HEK293 (cell line): ENCODE data around the gene SIK3.

ENCODE experiments used
- CTCF ChIA-PET: fragments of 350-600 bp; formaldehyde crosslinking; extraction: SDS; loops from one replicate; lab custom pipeline; 2021; ENCODE audit warnings: antibody characterized with exemption; lab: Yijun Ruan, JAX
- POLR2A ChIA-PET: fragments of 300-600 bp; formaldehyde crosslinking; extraction: SDS; loops from one replicate; lab custom pipeline; 2020; ENCODE audit warnings: antibody characterized with exemption, inconsistent platforms; lab: Yijun Ruan, JAX
- H3K27ac ChIP-seq: fragments of 200-500 bp; sonication (Bioruptor generic); 2 replicates; pipeline ENCODE4 v1.5.1; 2014; ENCODE audit warnings: low read depth, low read length, control low read depth, inconsistent platforms; ENCODE audit errors: extremely low read depth
- H3K36me3 ChIP-seq, 2 experiments: fragments of 200-500 bp in 1 of 2; sonication (Bioruptor generic) in 1 of 2; 1 replicate in 1 of 2; 2 replicates in 1 of 2; pipeline ENCODE4 v1.5.1; 2014 to 2017; ENCODE audit warnings: inconsistent platforms in 2 of 2, low read length in 2 of 2; ENCODE audit not compliant: control insufficient read depth in 2 of 2, insufficient read depth in 1 of 2
- H3K4me1 ChIP-seq: fragments of 200-500 bp; sonication (Bioruptor generic); 2 replicates; pipeline ENCODE4 v1.5.1; 2014; ENCODE audit warnings: mild to moderate bottlenecking, low read length, inconsistent platforms; ENCODE audit not compliant: control insufficient read depth, insufficient read depth
- H3K4me3 ChIP-seq: 2 replicates; pipeline ENCODE4 v1.5.1; 2011; ENCODE audit warnings: low read depth, mild to moderate bottlenecking, control low read depth, low read length, moderate library complexity
- H3K9me3 ChIP-seq: fragments of 200-500 bp; sonication (Bioruptor generic); 2 replicates; pipeline ENCODE4 v1.5.1; 2014; ENCODE audit warnings: low read depth, low read length, inconsistent platforms; ENCODE audit not compliant: control insufficient read depth, insufficient read depth
- ATF2 ChIP-seq: fragments of 450-650 bp; formaldehyde crosslinking; IDR thresholded peaks from 2 replicates; pipeline ENCODE4 v1.5.1; 2016; ENCODE audit warnings: missing biosample characterization, missing genetic modification characterization, low read depth
- ELK4 ChIP-seq: IDR thresholded peaks from 2 replicates; pipeline ENCODE4 v1.6.1; 2011; ENCODE audit warnings: mild to moderate bottlenecking, low read depth, low read length, borderline replicate concordance
- FEZF1 ChIP-seq: fragments of 450-650 bp; formaldehyde crosslinking; IDR thresholded peaks from 2 replicates; pipeline ENCODE4 v1.5.1; 2016; ENCODE audit warnings: missing biosample characterization, missing genetic modification characterization
- MZF1 ChIP-seq: fragments of 450-650 bp; formaldehyde crosslinking; IDR thresholded peaks from 2 replicates; pipeline ENCODE4 v1.5.1; 2017; ENCODE audit warnings: missing biosample characterization, missing genetic modification characterization, borderline replicate concordance
- OVOL3 ChIP-seq: fragments of 450-650 bp; formaldehyde crosslinking; IDR thresholded peaks from 2 replicates; pipeline ENCODE4 v1.5.1; 2016; ENCODE audit warnings: missing biosample characterization, missing genetic modification characterization
- PATZ1 ChIP-seq: fragments of 450-650 bp; formaldehyde crosslinking; IDR thresholded peaks from 2 replicates; pipeline ENCODE4 v1.5.1; 2016; ENCODE audit warnings: missing biosample characterization, missing genetic modification characterization
- ZBTB26 ChIP-seq: fragments of 450-650 bp; formaldehyde crosslinking; optimal IDR thresholded peaks from 2 replicates; pipeline ENCODE3; 2016; ENCODE audit warnings: missing biosample characterization, mild to moderate bottlenecking, missing genetic modification characterization
- ZBTB48 ChIP-seq: fragments of 450-650 bp; formaldehyde crosslinking; IDR thresholded peaks from 2 replicates; pipeline ENCODE4 v1.5.1; 2016; ENCODE audit warnings: missing biosample characterization, missing genetic modification characterization
- ZBTB7A ChIP-seq: fragments of 450-650 bp; formaldehyde crosslinking; IDR thresholded peaks from 2 replicates; pipeline ENCODE4 v1.5.1; 2016; ENCODE audit warnings: low read depth, missing biosample characterization, missing genetic modification characterization
- ZFHX2 ChIP-seq: fragments of 450-650 bp; formaldehyde crosslinking; conservative IDR thresholded peaks from 2 replicates; pipeline ENCODE4 v1.5.1; 2016; ENCODE audit warnings: missing biosample characterization, missing genetic modification characterization
- ZFP3 ChIP-seq: fragments of 450-650 bp; formaldehyde crosslinking; IDR thresholded peaks from 2 replicates; pipeline ENCODE4 v1.5.1; 2016; ENCODE audit warnings: low read depth, missing biosample characterization, missing genetic modification characterization
- ZNF169 ChIP-seq: fragments of 450-650 bp; formaldehyde crosslinking; IDR thresholded peaks from 2 replicates; pipeline ENCODE4 v1.5.1; 2016; ENCODE audit warnings: missing biosample characterization, missing genetic modification characterization
- ZNF211 ChIP-seq: fragments of 450-650 bp; formaldehyde crosslinking; IDR thresholded peaks from 2 replicates; pipeline ENCODE4 v1.5.1; 2016; ENCODE audit warnings: low read depth, missing biosample characterization, missing genetic modification characterization
- ZNF223 ChIP-seq: fragments of 450-650 bp; formaldehyde crosslinking; IDR thresholded peaks from 2 replicates; pipeline ENCODE4 v1.5.1; 2016; ENCODE audit warnings: missing biosample characterization, missing genetic modification characterization
- ZNF239 ChIP-seq: fragments of 450-650 bp; formaldehyde crosslinking; IDR thresholded peaks from 2 replicates; pipeline ENCODE4 v1.5.1; 2016; ENCODE audit warnings: missing biosample characterization, missing genetic modification characterization
- ZNF354C ChIP-seq: fragments of 450-650 bp; formaldehyde crosslinking; IDR thresholded peaks from 2 replicates; pipeline ENCODE4 v1.5.1; 2016; ENCODE audit warnings: missing biosample characterization, missing genetic modification characterization, low read depth, borderline replicate concordance
- ZNF37A ChIP-seq: fragments of 450-650 bp; IDR thresholded peaks from 2 replicates; pipeline ENCODE4 v1.5.1; 2018; ENCODE audit warnings: missing biosample characterization, missing genetic modification characterization
- ZNF426 ChIP-seq: fragments of 450-650 bp; formaldehyde crosslinking; IDR thresholded peaks from 2 replicates; pipeline ENCODE4 v1.5.1; 2017; ENCODE audit warnings: missing biosample characterization, missing genetic modification characterization, mild to moderate bottlenecking, inconsistent platforms, moderate library complexity
- ZNF514 ChIP-seq: fragments of 450-650 bp; formaldehyde crosslinking; IDR thresholded peaks from 2 replicates; pipeline ENCODE4 v1.5.1; 2016; ENCODE audit warnings: missing biosample characterization, missing genetic modification characterization
- ZNF571 ChIP-seq: fragments of 450-650 bp; formaldehyde crosslinking; IDR thresholded peaks from 2 replicates; pipeline ENCODE4 v1.5.0; 2017; ENCODE audit warnings: missing biosample characterization, missing genetic modification characterization
- ZNF701 ChIP-seq: fragments of 450-650 bp; formaldehyde crosslinking; IDR thresholded peaks from 2 replicates; pipeline ENCODE4 v1.5.1; 2016; ENCODE audit warnings: missing biosample characterization, missing genetic modification characterization
- ZSCAN18 ChIP-seq: fragments of 450-650 bp; formaldehyde crosslinking; IDR thresholded peaks from 2 replicates; pipeline ENCODE4 v1.5.1; 2016; ENCODE audit warnings: missing biosample characterization, missing genetic modification characterization
- ZSCAN23 ChIP-seq: fragments of 450-650 bp; formaldehyde crosslinking; IDR thresholded peaks from 2 replicates; pipeline ENCODE4 v1.5.1; 2016; ENCODE audit warnings: missing biosample characterization, missing genetic modification characterization
- ZSCAN4 ChIP-seq: fragments of 450-650 bp; formaldehyde crosslinking; IDR thresholded peaks from 2 replicates; pipeline ENCODE4 v1.5.1; 2017; ENCODE audit warnings: missing biosample characterization, missing genetic modification characterization

Gene SIK3

GRCh38 chr11:116901964-116902688, 196.1 kb downstream of the SIK3 start (continued):
- TF ChIP-seq ZNF211 (tag by site-specific recombination) (no peak), ZBTB48 (no peak)

GRCh38 chr11:116901211-116901610, 197.0 kb downstream of the SIK3 start:
- no peaks in the 10 kb centered on the region for H3K4me1 ChIP-seq
- no peak overlapping the region for H3K4me3 ChIP-seq
- TF ChIP-seq ZSCAN4 (tag by site-specific recombination) (no peak), ZNF169 (tag by site-specific recombination) (no peak), OVOL3 (tag by site-specific recombination) (no peak), MZF1 (tag by site-specific recombination) (no peak), ELK4 (no peak), ZBTB7A (tag by site-specific recombination) (no peak), ZNF514 (tag by site-specific recombination) (no peak), ZNF571 (tag by site-specific recombination) (no peak), FEZF1 (no peak), ATF2 (tag by site-specific recombination) (no peak), ZNF701 (no peak), ZFHX2 (tag by site-specific recombination) (no peak), ZSCAN23 (no peak), PATZ1 (tag by site-specific recombination) (no peak), ZNF223 (tag by site-specific recombination) (no peak), ZNF426 (tag by site-specific recombination) (no peak)
- no peaks in the 10 kb centered on the region for H3K9me3 ChIP-seq
- POLR2A ChIA-PET, result no interaction called here
- peaks cover 0 to 13% of the 10 kb centered on the region in 2 experiments; a peak in 1 of 3 replicates for H3K36me3 ChIP-seq
- no peak overlapping the region for H3K27ac ChIP-seq
- CTCF ChIA-PET, result interaction anchor here (0.5 kb wide), 1 partner anchor 20 kb away, joined by 3 read pairs; no protein-coding TSS in a partner anchor

GRCh38 chr11:116896211-116896610, 202.0 kb downstream of the SIK3 start:
- ChIA-PET POLR2A (no interaction called here), CTCF (interaction anchor here (0.5 to 0.8 kb wide), 2 partner anchors 15 to 235 kb away, joined by 3 read pairs; no protein-coding TSS in a partner anchor)
- no peaks in the 10 kb centered on the region for H3K9me3 ChIP-seq
- no peaks in the 10 kb centered on the region for H3K4me1 ChIP-seq
- no peak overlapping the region for H3K4me3 ChIP-seq
- no peak overlapping the region for H3K27ac ChIP-seq
- H3K36me3 ChIP-seq, result peaks cover 0 to 53% of the 10 kb centered on the region in 2 experiments; a peak in 1 of 3 replicates
- TF ChIP-seq ZNF37A (tag by site-specific recombination) (no peak), ZBTB26 (tag by site-specific recombination) (no peak), ZNF354C (no peak), ZNF239 (tag by site-specific recombination) (no peak), ZSCAN18 (tag by site-specific recombination) (no peak), ZNF426 (tag by site-specific recombination) (no peak), ZFP3 (tag by site-specific recombination) (no peak)
